ENCODE data around the gene GTF2A2. TPM values are rescaled to one million over a fixed set of nuclear protein-coding genes. Genes with fewer than 3 reads are reported as not detected.
"Not testable (repeated sequence)": the region's sequence is repeated elsewhere in the genome, so short reads cannot be mapped to it uniquely, and the experiment has no call there.

The GTF2A2 gene
- polyA plus RNA-seq, 1 experiment = 10.8 TPM

- DNase-seq (ENCODE audit: low read depth) = no peak
- peaks cover 5% of the 10 kb centered on the region for H3K36me3 ChIP-seq (ENCODE audit: control insufficient read depth, insufficient read depth, low read length)
- TF ChIP-seq CTCF (IDR thresholded peaks at IDR 0.05; ENCODE audit: insufficient read depth, low read depth, low read length) = no peak
- CTCF ChIA-PET = interaction anchor here (1.0 kb wide), 1 partner anchor 11 kb away, joined by 3 read pairs; no protein-coding TSS in a partner anchor
- H3K4me3 ChIP-seq (ENCODE audit: low read depth, low read length) = no peak overlapping the region
- POLR2A ChIA-PET = interaction anchor here (0.7 kb wide), 1 partner anchor 32 kb away, joined by 5 read pairs; no protein-coding TSS in a partner anchor
- no peaks in the 10 kb centered on the region for H3K27me3 ChIP-seq (ENCODE audit: control insufficient read depth, insufficient read depth, low read length)
Observed at GRCh38 chr15:59649603-59650002, 7.7 kb downstream of the GTF2A2 start.

- CTCF ChIA-PET = interaction anchor here (1.1 to 1.8 kb wide), 2 partner anchors 10 to 114 kb away, joined by 3 to 5 read pairs; no protein-coding TSS in a partner anchor
Observed at GRCh38 chr15:59647085-59647484, 10.2 kb downstream of the GTF2A2 start.

GRCh38 chr15:59646277-59646676, 11.0 kb downstream of the GTF2A2 start:
- CTCF ChIA-PET = interaction anchor here (0.9 to 1.8 kb wide), 3 partner anchors 9 to 927 kb away, joined by 3 to 5 read pairs (median 3); no protein-coding TSS in a partner anchor
- POLR2A ChIA-PET = no interaction called here
- H3K36me3 ChIP-seq (ENCODE audit: control insufficient read depth, insufficient read depth, low read length) = peaks cover 5% of the 10 kb centered on the region
- TF ChIP-seq CTCF (IDR thresholded peaks at IDR 0.05; ENCODE audit: insufficient read depth, low read depth, low read length) = no peak
- H3K4me3 ChIP-seq (ENCODE audit: low read depth, low read length) = no peak overlapping the region
- no peaks in the 10 kb centered on the region for H3K27me3 ChIP-seq (ENCODE audit: control insufficient read depth, insufficient read depth, low read length)
- no peak for DNase-seq (ENCODE audit: low read depth)

More at GRCh38 chr15:59647085-59647484, 10.2 kb downstream of the GTF2A2 start:
- Histone ChIP-seq H3K27me3 (ENCODE audit: control insufficient read depth, insufficient read depth, low read length) (no peaks in the 10 kb centered on the region), H3K36me3 (ENCODE audit: control insufficient read depth, insufficient read depth, low read length) (peaks cover 5% of the 10 kb centered on the region), H3K4me3 (ENCODE audit: low read depth, low read length) (no peak overlapping the region)
- POLR2A ChIA-PET = interaction anchor here (0.8 kb wide), 1 partner anchor 10 kb away, joined by 3 read pairs; the partner anchor contains the start of gene GTF2A2
- DNase-seq (ENCODE audit: low read depth) = no peak
- TF ChIP-seq CTCF (IDR thresholded peaks at IDR 0.05; ENCODE audit: insufficient read depth, low read depth, low read length) = no peak

GRCh38 chr15:59645812-59646211, 11.5 kb downstream of the GTF2A2 start:
- CTCF ChIA-PET = interaction anchor here (0.9 to 1.8 kb wide), 2 partner anchors 8 to 927 kb away, joined by 3 to 5 read pairs; no protein-coding TSS in a partner anchor
- DNase-seq (ENCODE audit: low read depth); H3K27me3 ChIP-seq (ENCODE audit: control insufficient read depth, insufficient read depth, low read length); H3K4me3 ChIP-seq (ENCODE audit: low read depth, low read length); H3K36me3 ChIP-seq (ENCODE audit: control insufficient read depth, insufficient read depth, low read length); POLR2A ChIA-PET: not testable (repeated sequence)

GRCh38 chr15:59644756-59645155, 12.6 kb downstream of the GTF2A2 start:
- H3K4me3 ChIP-seq (ENCODE audit: low read depth, low read length) = no peak overlapping the region
- ChIA-PET POLR2A (no interaction called here), CTCF (interaction anchor here (1.2 kb wide), 1 partner anchor 44 kb away, joined by 4 read pairs; the partner anchor contains the start of gene BNIP2)
- no peak for DNase-seq (ENCODE audit: low read depth)
- H3K27me3 ChIP-seq (ENCODE audit: control insufficient read depth, insufficient read depth, low read length) = no peaks in the 10 kb centered on the region
- peaks cover 5% of the 10 kb centered on the region for H3K36me3 ChIP-seq (ENCODE audit: control insufficient read depth, insufficient read depth, low read length)
- no peak for TF ChIP-seq CTCF (IDR thresholded peaks at IDR 0.05; ENCODE audit: insufficient read depth, low read depth, low read length)

- ChIA-PET CTCF (interaction anchor here (0.7 to 1.2 kb wide), 4 partner anchors 9 to 12 kb away, joined by 3 to 6 read pairs (median 4); no protein-coding TSS in a partner anchor), POLR2A (no interaction called here)
- Histone ChIP-seq H3K36me3 (ENCODE audit: control insufficient read depth, insufficient read depth, low read length) (peaks cover 5% of the 10 kb centered on the region), H3K27me3 (ENCODE audit: control insufficient read depth, insufficient read depth, low read length) (no peaks in the 10 kb centered on the region), H3K4me3 (ENCODE audit: low read depth, low read length) (no peak overlapping the region)
- no peak for DNase-seq (ENCODE audit: low read depth)
- no peak for TF ChIP-seq CTCF (IDR thresholded peaks at IDR 0.05; ENCODE audit: insufficient read depth, low read depth, low read length)
Observed at GRCh38 chr15:59642351-59642750, 15.0 kb downstream of the GTF2A2 start.

- H3K4me3 ChIP-seq (ENCODE audit: low read depth, low read length); DNase-seq (ENCODE audit: low read depth); H3K36me3 ChIP-seq (ENCODE audit: control insufficient read depth, insufficient read depth, low read length); POLR2A ChIA-PET; H3K27me3 ChIP-seq (ENCODE audit: control insufficient read depth, insufficient read depth, low read length): not testable (repeated sequence)
- CTCF ChIA-PET = interaction anchor here (1.8 kb wide), 1 partner anchor 9 kb away, joined by 5 read pairs; no protein-coding TSS in a partner anchor
Observed at GRCh38 chr15:59637507-59637906, 19.8 kb downstream of the GTF2A2 start.

All from BJ (cell line).